GM06990 (cell line): ENCODE measurements around the gene CELSR3.

Experiments used
- DNase-seq: peaks from one replicate; pipeline ENCODE4 v3.0.0-alpha.2; 2011; ENCODE audit not compliant: insufficient read length; ENCODE audit errors: extremely low read depth
- H3K27me3 ChIP-seq: replicated peaks from 2 replicates; pipeline ENCODE4 v1.6.0; 2011; ENCODE audit warnings: low read length; ENCODE audit not compliant: control insufficient read depth, insufficient read depth
- H3K36me3 ChIP-seq: 2 replicates; pipeline ENCODE4 v1.5.1; 2011; ENCODE audit warnings: low read length; ENCODE audit not compliant: control insufficient read depth, insufficient read depth
- H3K4me3 ChIP-seq: replicated peaks from 2 replicates; pipeline ENCODE4 v1.5.1; 2011; ENCODE audit warnings: low read depth, mild to moderate bottlenecking, control low read depth, low read length
- TF ChIP-seq, protein P1 (sequence below): IDR thresholded peaks from 2 replicates; pipeline ENCODE4 v1.5.1; 2011; ENCODE audit warnings: low read length, control low read depth, mild to moderate bottlenecking, inconsistent platforms; ENCODE audit not compliant: insufficient read depth, poor library complexity, severe bottlenecking

CELSR3 gene

DNA sequence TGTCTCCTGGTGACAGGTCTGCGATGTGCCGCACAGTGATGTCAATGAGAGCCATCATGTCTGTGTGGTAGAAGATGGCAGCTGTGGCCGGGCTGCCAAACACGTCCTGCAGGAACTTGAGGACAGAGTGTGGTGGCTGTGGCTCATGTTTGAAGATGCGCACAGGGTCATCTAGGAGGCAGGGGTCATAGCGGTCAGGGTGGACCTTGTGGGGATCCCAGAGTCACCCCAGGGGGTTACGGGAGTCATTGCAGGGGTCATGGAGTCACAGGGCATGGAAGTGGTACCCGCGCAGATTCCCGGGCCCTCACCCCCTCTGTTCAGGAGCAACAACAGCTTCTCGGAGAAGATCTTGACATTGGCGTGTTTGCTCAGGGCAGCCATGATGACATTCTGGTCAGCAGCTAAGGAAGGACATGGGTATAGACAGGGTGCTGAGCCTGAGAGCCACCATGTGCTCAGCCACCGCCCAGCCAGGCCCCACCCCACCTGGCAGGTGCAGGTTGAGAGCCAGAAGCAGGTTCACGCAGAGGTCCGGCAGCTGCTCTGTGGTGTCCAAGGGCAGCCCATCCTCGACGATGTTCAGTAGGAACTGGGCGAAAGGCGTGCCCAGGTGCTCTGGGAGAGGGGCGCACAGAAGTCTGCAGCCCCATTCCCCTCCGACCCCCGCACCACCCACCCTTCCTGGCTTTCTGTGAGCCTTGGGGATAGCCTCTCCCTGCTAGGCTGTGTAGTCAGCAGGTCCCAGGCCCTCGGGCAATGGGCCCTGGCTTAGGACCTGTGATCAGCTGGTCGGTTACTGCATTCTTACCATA, 16.1 kb upstream of the CELSR3 start:
- Histone ChIP-seq H3K4me3 (no peak overlapping the region), H3K36me3 (peaks cover 26% of the 10 kb centered on the region), H3K27me3 (no peaks in the 10 kb centered on the region)
- TF ChIP-seq, protein P1, sequence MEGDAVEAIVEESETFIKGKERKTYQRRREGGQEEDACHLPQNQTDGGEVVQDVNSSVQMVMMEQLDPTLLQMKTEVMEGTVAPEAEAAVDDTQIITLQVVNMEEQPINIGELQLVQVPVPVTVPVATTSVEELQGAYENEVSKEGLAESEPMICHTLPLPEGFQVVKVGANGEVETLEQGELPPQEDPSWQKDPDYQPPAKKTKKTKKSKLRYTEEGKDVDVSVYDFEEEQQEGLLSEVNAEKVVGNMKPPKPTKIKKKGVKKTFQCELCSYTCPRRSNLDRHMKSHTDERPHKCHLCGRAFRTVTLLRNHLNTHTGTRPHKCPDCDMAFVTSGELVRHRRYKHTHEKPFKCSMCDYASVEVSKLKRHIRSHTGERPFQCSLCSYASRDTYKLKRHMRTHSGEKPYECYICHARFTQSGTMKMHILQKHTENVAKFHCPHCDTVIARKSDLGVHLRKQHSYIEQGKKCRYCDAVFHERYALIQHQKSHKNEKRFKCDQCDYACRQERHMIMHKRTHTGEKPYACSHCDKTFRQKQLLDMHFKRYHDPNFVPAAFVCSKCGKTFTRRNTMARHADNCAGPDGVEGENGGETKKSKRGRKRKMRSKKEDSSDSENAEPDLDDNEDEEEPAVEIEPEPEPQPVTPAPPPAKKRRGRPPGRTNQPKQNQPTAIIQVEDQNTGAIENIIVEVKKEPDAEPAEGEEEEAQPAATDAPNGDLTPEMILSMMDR = no peak
- DNase-seq = no peak

DNA sequence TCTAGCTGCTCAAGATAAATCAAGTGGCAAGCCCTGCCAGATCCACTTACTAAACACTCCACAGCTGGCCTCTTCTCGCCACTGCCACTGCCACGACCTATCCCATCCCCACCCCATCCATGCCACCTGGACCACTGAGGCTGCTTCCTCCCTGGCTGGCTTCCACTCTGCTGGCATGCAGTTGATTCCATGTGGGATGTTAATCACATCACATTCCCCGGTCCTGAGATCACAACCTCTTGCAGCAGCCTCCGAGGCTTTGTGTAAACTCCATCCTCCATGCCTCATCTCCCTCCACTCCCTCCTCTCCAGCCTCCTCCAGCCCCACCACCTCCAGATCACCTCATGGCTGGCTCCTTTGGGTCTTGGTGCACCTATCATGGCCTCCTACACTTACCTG, 15.4 kb upstream of the CELSR3 start:
- TF ChIP-seq, protein P1 = no peak
- Histone ChIP-seq H3K27me3 (no peaks in the 10 kb centered on the region), H3K4me3 (no peak overlapping the region), H3K36me3 (peaks cover 26% of the 10 kb centered on the region)
- DNase-seq = no peak

DNA sequence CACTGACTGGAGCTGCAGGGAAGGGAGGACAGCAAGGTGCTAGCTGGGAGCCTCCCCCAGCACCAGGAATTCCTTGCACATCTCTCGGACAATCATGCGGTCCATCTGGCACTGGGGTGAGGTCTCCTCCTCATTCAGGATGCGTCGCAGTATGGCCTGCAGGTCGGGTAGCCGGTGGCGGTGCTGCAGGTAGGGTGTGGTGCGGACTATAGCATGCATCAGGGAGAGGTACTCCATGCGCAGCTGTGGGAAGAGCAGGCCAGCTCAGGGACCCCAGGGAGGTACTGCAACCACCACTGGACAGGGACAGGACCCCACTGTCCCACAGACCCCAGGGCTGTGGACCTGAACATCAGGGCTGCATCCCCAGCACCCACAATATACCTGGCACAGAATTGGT, 11.8 kb upstream of the CELSR3 start:
- H3K4me3 ChIP-seq = no peak overlapping the region
- peaks cover 15% of the 10 kb centered on the region for H3K36me3 ChIP-seq
- H3K27me3 ChIP-seq = no peaks in the 10 kb centered on the region
- no peak for DNase-seq
- TF ChIP-seq, protein P1 = no peak

DNA sequence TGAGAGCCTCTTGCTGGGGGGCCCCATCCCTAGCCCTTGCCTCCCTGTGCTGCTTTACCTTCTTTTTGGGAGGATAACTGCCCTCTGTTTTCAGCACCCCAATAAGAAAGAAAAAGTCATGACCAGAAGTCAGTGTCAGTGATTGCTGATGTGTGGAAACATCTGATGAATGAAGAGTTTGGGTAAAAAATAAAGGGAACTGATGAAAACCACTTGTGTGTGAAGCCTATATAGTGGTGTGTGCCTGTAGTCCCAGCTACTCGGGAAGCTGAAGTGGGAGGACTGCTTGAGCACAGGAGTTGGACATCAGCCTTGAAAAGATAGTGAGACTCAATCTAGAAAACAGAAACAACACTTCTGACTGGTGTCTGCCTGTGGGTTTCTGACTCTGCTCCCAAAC, 9.8 kb upstream of the CELSR3 start:
- TF ChIP-seq, protein P1 = no peak
- Histone ChIP-seq H3K4me3 (no peak overlapping the region), H3K36me3 (peaks cover 10% of the 10 kb centered on the region), H3K27me3 (no peaks in the 10 kb centered on the region)
- DNase-seq = no peak

DNA sequence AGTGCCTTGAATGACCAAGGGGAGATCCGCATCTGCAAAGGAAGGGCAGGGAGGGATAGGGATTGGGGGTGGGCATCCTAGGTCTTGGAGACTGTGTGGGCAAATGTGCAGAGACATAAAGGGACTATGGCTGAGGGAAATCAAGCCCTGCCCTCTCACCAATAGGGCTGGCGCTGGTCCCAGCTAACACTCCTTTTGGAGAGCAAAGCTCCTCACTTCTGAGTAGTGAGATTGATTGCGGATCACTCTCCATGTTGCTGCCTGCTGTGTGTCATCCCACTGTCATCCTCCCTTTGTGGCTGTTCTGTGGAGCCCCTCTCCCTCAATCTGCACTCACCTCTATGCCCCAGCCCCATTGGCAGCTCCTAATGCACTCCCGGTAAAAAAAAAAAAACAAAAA, 2.2 kb upstream of the CELSR3 start:
- TF ChIP-seq, protein P1 = no peak
- no peaks in the 10 kb centered on the region for H3K27me3 ChIP-seq
- no peak for DNase-seq
- no peaks in the 10 kb centered on the region for H3K36me3 ChIP-seq
- H3K4me3 ChIP-seq = no peak overlapping the region

DNA sequence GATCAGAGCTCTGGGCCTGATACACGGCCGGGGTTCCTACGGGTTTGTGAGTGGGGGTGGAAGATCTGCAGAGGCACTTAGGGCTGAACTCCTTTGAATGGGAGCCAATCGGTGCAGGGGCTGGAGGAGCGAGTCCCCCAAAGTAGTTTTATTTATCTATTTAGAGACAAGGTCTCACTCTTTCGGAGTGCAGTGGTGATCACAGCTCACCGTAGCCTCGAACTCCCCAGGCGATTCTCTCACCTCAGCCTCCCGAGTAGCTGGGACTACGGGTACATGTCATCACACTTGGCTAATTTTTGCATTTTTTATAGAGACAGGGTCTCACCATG, 1.6 kb upstream of the CELSR3 start:
- DNase-seq = no peak
- TF ChIP-seq, protein P1 = no peak
- Histone ChIP-seq H3K27me3 (no peaks in the 10 kb centered on the region), H3K36me3 (no peaks in the 10 kb centered on the region), H3K4me3 (no peak overlapping the region)
